ENCODE results near the gene EMILIN3.

DNA sequence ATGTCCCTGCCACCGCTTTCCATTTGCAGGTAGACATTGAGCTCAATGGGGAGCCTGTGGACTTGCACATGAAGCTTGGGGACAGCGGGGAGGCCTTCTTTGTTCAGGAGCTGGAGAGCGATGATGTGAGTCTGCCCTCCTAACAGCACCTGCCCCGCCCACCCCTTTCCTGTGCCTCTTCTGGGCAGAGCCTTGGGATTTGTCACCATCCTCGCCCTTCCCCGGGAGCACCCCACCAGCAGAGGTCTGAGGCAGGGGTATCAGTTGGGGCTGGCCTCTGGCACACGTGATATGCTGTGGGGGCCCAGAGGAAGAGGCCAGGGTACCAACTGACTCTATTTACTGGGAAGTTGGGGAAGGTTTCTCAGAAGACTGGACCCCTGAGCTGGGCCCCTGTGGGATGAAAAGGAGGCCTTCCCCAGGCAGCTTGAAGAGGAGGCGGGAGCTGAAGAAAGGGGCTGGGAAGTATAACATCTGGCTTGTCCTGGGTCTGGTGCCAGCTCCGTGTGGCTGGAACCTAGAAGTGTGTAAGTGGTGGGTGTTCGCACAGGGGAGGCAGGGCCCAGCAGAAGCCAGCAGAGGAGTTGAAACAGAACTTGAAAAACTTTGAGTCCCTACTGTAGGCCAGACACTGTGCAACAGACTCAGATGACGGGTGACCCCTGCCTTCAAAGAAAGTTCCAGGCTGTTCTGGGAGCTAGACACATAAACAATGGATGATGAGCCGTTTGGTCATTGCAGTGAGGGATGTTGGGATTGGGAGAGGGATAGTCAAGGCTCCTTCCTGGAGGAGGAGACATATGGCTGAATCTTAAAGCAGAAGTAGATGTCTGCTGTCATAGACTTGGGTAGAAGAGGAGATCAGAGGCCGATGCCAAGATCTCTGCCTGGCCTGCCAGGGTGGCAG is 18.8 kb downstream of the EMILIN3 start:
- TF ChIP-seq, protein P1, sequence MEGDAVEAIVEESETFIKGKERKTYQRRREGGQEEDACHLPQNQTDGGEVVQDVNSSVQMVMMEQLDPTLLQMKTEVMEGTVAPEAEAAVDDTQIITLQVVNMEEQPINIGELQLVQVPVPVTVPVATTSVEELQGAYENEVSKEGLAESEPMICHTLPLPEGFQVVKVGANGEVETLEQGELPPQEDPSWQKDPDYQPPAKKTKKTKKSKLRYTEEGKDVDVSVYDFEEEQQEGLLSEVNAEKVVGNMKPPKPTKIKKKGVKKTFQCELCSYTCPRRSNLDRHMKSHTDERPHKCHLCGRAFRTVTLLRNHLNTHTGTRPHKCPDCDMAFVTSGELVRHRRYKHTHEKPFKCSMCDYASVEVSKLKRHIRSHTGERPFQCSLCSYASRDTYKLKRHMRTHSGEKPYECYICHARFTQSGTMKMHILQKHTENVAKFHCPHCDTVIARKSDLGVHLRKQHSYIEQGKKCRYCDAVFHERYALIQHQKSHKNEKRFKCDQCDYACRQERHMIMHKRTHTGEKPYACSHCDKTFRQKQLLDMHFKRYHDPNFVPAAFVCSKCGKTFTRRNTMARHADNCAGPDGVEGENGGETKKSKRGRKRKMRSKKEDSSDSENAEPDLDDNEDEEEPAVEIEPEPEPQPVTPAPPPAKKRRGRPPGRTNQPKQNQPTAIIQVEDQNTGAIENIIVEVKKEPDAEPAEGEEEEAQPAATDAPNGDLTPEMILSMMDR (IDR thresholded peaks at IDR 0.05 in 4 of 5, conservative IDR thresholded peaks at IDR 0.05 in 1 of 5): no peak
- TF ChIP-seq POLR2A (IDR thresholded peaks at IDR 0.05): no peak
